ENCODE data around the gene MBD3L1.

MBD3L1 gene

GRCh38 chr19:8832132-8833021 lies at the start of gene MBD3L1, which contains the start of gene ZNF558:
TSS of gene MBD3L1 (plus strand) at chr19:8832377. CDS start at chr19:8842679, 10,302 bp downstream.
TSS of gene ZNF558 (minus strand) at chr19:8832304. CDS start at chr19:8822659, 9,645 bp downstream.
- TF ChIP-seq GATA1 (IDR thresholded peaks at IDR 0.05; ENCODE audit: low read depth, low read length) (peak; percentile 14), POLR2A (IDR thresholded peaks at IDR 0.05; ENCODE audit: low read length) (peak; percentile 83)

GRCh38 chr19:8794823-8795222 lies 37.4 kb upstream of the MBD3L1 start:
- TF ChIP-seq POLR2A (IDR thresholded peaks at IDR 0.05; ENCODE audit: low read length) (no peak), GATA1 (IDR thresholded peaks at IDR 0.05; ENCODE audit: low read depth, low read length) (no peak)

More at GRCh38 chr19:8832132-8833021, at the start of gene MBD3L1, which contains the start of gene ZNF558:
- peak; percentile 100 for DNase-seq

GRCh38 chr19:8806661-8807060 lies 25.5 kb upstream of the MBD3L1 start:
- no peak for TF ChIP-seq GATA1 (IDR thresholded peaks at IDR 0.05; ENCODE audit: low read depth, low read length)
- TF ChIP-seq POLR2A (IDR thresholded peaks at IDR 0.05; ENCODE audit: low read length), result no peak
- peak in 1 of 2 experiments; percentile 13 for DNase-seq

More at GRCh38 chr19:8794823-8795222, 37.4 kb upstream of the MBD3L1 start:
- DNase-seq, result no peak

- TF ChIP-seq GATA1 (IDR thresholded peaks at IDR 0.05; ENCODE audit: low read depth, low read length) (no peak), POLR2A (IDR thresholded peaks at IDR 0.05; ENCODE audit: low read length) (no peak)
- DNase-seq, result peak; percentile 21 to 41
These were observed 20.6 kb upstream of the MBD3L1 start for GRCh38 chr19:8811315-8812172.

GRCh38 chr19:8814176-8814575 lies 18.0 kb upstream of the MBD3L1 start:
- no peak for TF ChIP-seq POLR2A (IDR thresholded peaks at IDR 0.05; ENCODE audit: low read length)
- TF ChIP-seq GATA1 (IDR thresholded peaks at IDR 0.05; ENCODE audit: low read depth, low read length), result no peak
- DNase-seq, result no peak

GRCh38 chr19:8815780-8816179 lies 16.4 kb upstream of the MBD3L1 start:
- DNase-seq, result no peak
- TF ChIP-seq POLR2A (IDR thresholded peaks at IDR 0.05; ENCODE audit: low read length), result no peak

- no peak for DNase-seq
- TF ChIP-seq POLR2A (IDR thresholded peaks at IDR 0.05; ENCODE audit: low read length) (no peak), GATA1 (IDR thresholded peaks at IDR 0.05; ENCODE audit: low read depth, low read length) (no peak)
These were observed 11.9 kb upstream of the MBD3L1 start for GRCh38 chr19:8820234-8820633.

- TF ChIP-seq GATA1 (IDR thresholded peaks at IDR 0.05; ENCODE audit: low read depth, low read length) (no peak), POLR2A (IDR thresholded peaks at IDR 0.05; ENCODE audit: low read length) (no peak)
- DNase-seq, result no peak
These were observed 10.4 kb upstream of the MBD3L1 start for GRCh38 chr19:8821748-8822241.

GRCh38 chr19:8826371-8826770 lies 5.8 kb upstream of the MBD3L1 start:
- TF ChIP-seq POLR2A (IDR thresholded peaks at IDR 0.05; ENCODE audit: low read length) (no peak), GATA1 (IDR thresholded peaks at IDR 0.05; ENCODE audit: low read depth, low read length) (no peak)
- DNase-seq, result no peak

- no peak for TF ChIP-seq GATA1 (IDR thresholded peaks at IDR 0.05; ENCODE audit: low read depth, low read length)
- no peak for TF ChIP-seq POLR2A (IDR thresholded peaks at IDR 0.05; ENCODE audit: low read length)
- peak in 1 of 2 experiments; percentile 25 for DNase-seq
These were observed 4.9 kb upstream of the MBD3L1 start for GRCh38 chr19:8827277-8827676.

GRCh38 chr19:8831373-8831772 lies 804 bp upstream of the MBD3L1 start:
- no peak for TF ChIP-seq POLR2A (IDR thresholded peaks at IDR 0.05; ENCODE audit: low read length)
- TF ChIP-seq GATA1 (IDR thresholded peaks at IDR 0.05; ENCODE audit: low read depth, low read length), result no peak
- DNase-seq, result peak in 1 of 2 experiments; percentile 37

- TF ChIP-seq GATA1 (IDR thresholded peaks at IDR 0.05; ENCODE audit: low read depth, low read length) (no peak), POLR2A (IDR thresholded peaks at IDR 0.05; ENCODE audit: low read length) (no peak)
- DNase-seq, result no peak
These were observed 395 bp upstream of the MBD3L1 start for GRCh38 chr19:8831832-8832131.

GRCh38 chr19:8835446-8835845 lies 3.3 kb downstream of the MBD3L1 start:
- TF ChIP-seq POLR2A (IDR thresholded peaks at IDR 0.05; ENCODE audit: low read length) (no peak), GATA1 (IDR thresholded peaks at IDR 0.05; ENCODE audit: low read depth, low read length) (no peak)
- no peak for DNase-seq

GRCh38 chr19:8835877-8836276 lies 3.7 kb downstream of the MBD3L1 start:
- DNase-seq, result no peak
- no peak for TF ChIP-seq POLR2A (IDR thresholded peaks at IDR 0.05; ENCODE audit: low read length)
- no peak for TF ChIP-seq GATA1 (IDR thresholded peaks at IDR 0.05; ENCODE audit: low read depth, low read length)
